Lung (tissue), 12 donors: Measurements from ENCODE around the gene GGA1. TPM values are rescaled to one million over a fixed set of nuclear protein-coding genes. Genes with fewer than 3 reads are reported as not detected.

Experiments used
- ATAC-seq: fragments of 200-7000 bp; cut with Tn5 transposase; one replicate; pipeline ENCODE4 v1.9.1; 2020; ENCODE audit warnings: moderate number of reproducible peaks; ENCODE audit not compliant: insufficient read depth, low FRiP score
- DNase-seq, 3 donors: peaks; one replicate each; pipeline ENCODE4 v3.0.0-alpha.2; 2013 to 2017
- H3K27ac ChIP-seq, 2 donors: one replicate each; pipeline ENCODE4 v1.5.1; 2013; ENCODE audit warnings: mild to moderate bottlenecking in 2 of 2, moderate library complexity in 2 of 2, control low read depth in 1 of 2, inconsistent platforms in 1 of 2, low read depth in 1 of 2, low read length in 1 of 2
- H3K27me3 ChIP-seq, 3 donors: one replicate each; pipeline ENCODE4 v1.5.1; 2013; ENCODE audit warnings: low read length in 2 of 3; ENCODE audit not compliant: control insufficient read depth in 3 of 3, insufficient read depth in 3 of 3
- H3K36me3 ChIP-seq, 4 donors: one replicate each; pipeline ENCODE4 v1.5.1; 2013; ENCODE audit warnings: low read length in 4 of 4, mild to moderate bottlenecking in 1 of 4, moderate library complexity in 1 of 4; ENCODE audit not compliant: control insufficient read depth in 4 of 4, insufficient read depth in 4 of 4
- H3K4me1 ChIP-seq, 5 donors: one replicate each; pipeline ENCODE4 v1.5.1; 2013; ENCODE audit warnings: low read length in 5 of 5, mild to moderate bottlenecking in 2 of 5, moderate library complexity in 1 of 5; ENCODE audit not compliant: control insufficient read depth in 5 of 5, insufficient read depth in 5 of 5
- H3K4me3 ChIP-seq: one replicate; pipeline ENCODE4 v1.5.1; 2013; ENCODE audit warnings: mild to moderate bottlenecking, control low read depth, moderate library complexity
- H3K9ac ChIP-seq, 2 donors: one replicate each; pipeline ENCODE4 v1.5.1; 2013; ENCODE audit warnings: low read length in 2 of 2, control low read depth in 1 of 2; ENCODE audit not compliant: insufficient read depth in 1 of 2
- H3K9me3 ChIP-seq, 4 donors: one replicate each; pipeline ENCODE4 v1.5.1; 2013; ENCODE audit warnings: low read length in 3 of 4, mild to moderate bottlenecking in 1 of 4, moderate library complexity in 1 of 4; ENCODE audit not compliant: control insufficient read depth in 4 of 4, insufficient read depth in 3 of 4
- CTCF ChIP-seq: IDR thresholded peaks from 2 replicates; pipeline ENCODE4 v1.5.1; 2012; ENCODE audit warnings: mild to moderate bottlenecking; ENCODE audit errors: control extremely low read depth, extremely low read depth
- WGBS, 2 donors: extraction: QIAGEN DNeasy Blood & Tissue Kit; methylation state at CpG; one replicate each; pipeline ENCODE4 v1.1.7; 2013; 5-methylcytosine and 5-hydroxymethylcytosine counted together
- polyA plus RNA-seq, 2 donors: library from polyadenylated mRNA; stranded (reverse); fragments of 200-250 nt; gene quantifications; one replicate each; pipeline ENCODE4 v1.2.1, GENCODE V29; 2013
- total RNA-seq, 2 donors: library from RNA; depleted of rRNA in 1 of 2; stranded (reverse); fragments of >200 nt in 1 of 2; gene quantifications; one replicate each; pipeline ENCODE4 v1.2.1, GENCODE V29; 2014 to 2021
- donor health status: control.
- donor health status: control.
- donor health status: Bipolar disorder and iron deficiency.
- donor health status: healthy.
- donor health status: DM: yes; HTN: yes; CAD: no.

The GGA1 gene
- total and polyA plus RNA-seq, 4 donors = 51.5 to 72.4 (median 57.5) TPM

GRCh38 chr22:37604875-37605274 is 3.8 kb upstream of the GGA1 start:
- Histone ChIP-seq H3K9ac (no peak overlapping the region), H3K36me3 (no peaks in the 10 kb centered on the region), H3K4me1 (peaks cover 0 to 12% (median 8%) of the 10 kb centered on the region in 5 donors), H3K27ac (no peak overlapping the region), H3K4me3 (no peak overlapping the region), H3K27me3 (no peaks in the 10 kb centered on the region), H3K9me3 (no peaks in the 10 kb centered on the region)
- TF ChIP-seq CTCF = no peak
- ATAC-seq = no peak
- 49 to 52% methylated on average over 5 of the region's 5 CpGs for WGBS, 2 donors
- no peak for DNase-seq

DNA sequence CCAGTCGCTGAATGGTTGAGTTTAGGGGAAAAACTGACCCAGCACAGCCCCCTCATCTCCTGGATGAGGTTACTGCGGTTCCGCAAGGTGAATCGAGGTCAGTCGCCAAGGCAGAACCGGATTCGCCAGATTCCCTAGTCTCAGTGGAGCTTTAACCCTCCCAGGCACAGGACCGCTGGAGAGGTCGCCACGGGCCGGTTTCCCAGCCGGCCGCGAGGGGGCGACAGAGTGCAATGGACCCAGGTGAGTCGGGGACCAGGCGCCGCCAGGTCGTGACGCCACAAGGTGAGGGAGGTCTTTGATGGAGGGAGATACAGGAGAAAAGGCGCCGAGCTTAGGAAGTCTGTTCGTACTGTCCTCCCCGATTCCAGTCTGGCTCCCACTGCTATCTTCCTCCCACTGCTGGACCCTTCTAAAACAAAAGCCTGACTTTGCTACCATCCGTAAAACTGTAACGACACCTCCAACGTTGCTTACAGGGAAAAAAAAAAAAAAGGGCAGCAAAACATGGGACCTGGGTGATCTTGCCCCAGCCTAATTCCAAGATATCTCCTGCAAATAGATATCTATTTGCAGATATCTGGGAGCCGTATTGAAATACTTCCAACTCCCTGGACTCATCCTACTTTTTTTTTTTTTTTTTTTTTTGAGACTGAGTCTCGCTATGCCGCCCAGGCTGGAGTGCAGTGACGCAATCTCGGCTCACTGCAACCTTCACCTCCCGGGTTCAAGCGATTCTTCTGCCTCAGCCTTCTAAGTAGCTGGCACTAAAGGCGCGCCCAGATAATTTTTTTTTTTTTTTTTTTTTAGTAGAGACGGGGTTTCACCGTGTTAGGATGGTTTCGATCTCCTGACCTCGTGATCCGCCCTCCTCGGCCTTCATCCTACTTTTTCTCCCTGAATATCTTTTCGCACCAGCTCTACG is 1.4 kb upstream of the GGA1 start:
- Histone ChIP-seq H3K9me3 (no peaks in the 10 kb centered on the region), H3K4me1 (peaks cover 4 to 29% (median 11%) of the 10 kb centered on the region in 5 donors), H3K36me3 (no peaks in the 10 kb centered on the region), H3K9ac (peak overlapping the region in 1 of 2 donors; percentile 42), H3K27me3 (no peaks in the 10 kb centered on the region), H3K27ac (peak overlapping the region in 1 of 2 donors; percentile 64), H3K4me3 (no peak overlapping the region)
- DNase-seq (peak; percentile 84 to 90 (median 87)), ATAC-seq (peak; percentile 25)
- WGBS, 2 donors = 3 to 4% methylated on average over 44 of the region's 44 CpGs
- peak; percentile 93 for TF ChIP-seq CTCF

GRCh38 chr22:37607935-37608476 is 628 bp upstream of the GGA1 start:
- peak in 1 of 3 donors; percentile 28 for DNase-seq
- ATAC-seq = no peak
- Histone ChIP-seq H3K4me3 (peak overlapping the region; percentile 89), H3K9me3 (no peaks in the 10 kb centered on the region), H3K27me3 (no peaks in the 10 kb centered on the region), H3K9ac (peak overlapping the region; percentile 80 to 98), H3K36me3 (no peaks in the 10 kb centered on the region), H3K27ac (peak overlapping the region; percentile 95), H3K4me1 (peaks cover 4 to 29% (median 11%) of the 10 kb centered on the region in 5 donors)
- no peak for TF ChIP-seq CTCF
- 2 to 4% methylated on average over 17 of the region's 17 CpGs for WGBS, 2 donors
